HepG2 (cell line): ENCODE measurements around the gene DNPEP. TPM values are rescaled to one million over a fixed set of nuclear protein-coding genes. Genes with fewer than 3 reads are reported as not detected.

Source experiments
- CERS6 ChIP-seq: sonication (generic); formaldehyde crosslinking; IDR thresholded peaks from 2 replicates; pipeline ENCODE4 v1.5.0; 2020; ENCODE audit warnings: missing genetic modification reagents
- DR1 ChIP-seq: sonication (generic); formaldehyde crosslinking; IDR thresholded peaks from 2 replicates; pipeline ENCODE4 v1.8.0; 2021; ENCODE audit warnings: mild to moderate bottlenecking, missing genetic modification reagents, inconsistent platforms
- GABPA ChIP-seq, 2 experiments: IDR thresholded peaks; 2 replicates each; pipeline ENCODE4 v1.6.1; 2011 to 2016; ENCODE audit warnings: low read depth in 2 of 2, low read length in 1 of 2, missing biosample characterization in 1 of 2, missing genetic modification characterization in 1 of 2
- GLI4 ChIP-seq: sonication (generic); formaldehyde crosslinking; IDR thresholded peaks from 2 replicates; pipeline ENCODE4 v1.5.1; 2020; ENCODE audit warnings: missing genetic modification reagents, mild to moderate bottlenecking, moderate library complexity, borderline replicate concordance
- JUNB ChIP-seq: sonication (generic); formaldehyde crosslinking; IDR thresholded peaks from 2 replicates; pipeline ENCODE4 v1.8.0; 2022; ENCODE audit warnings: missing genetic modification reagents, mild to moderate bottlenecking, borderline replicate concordance
- MNT ChIP-seq: fragments of 450-650 bp; IDR thresholded peaks from 2 replicates; pipeline ENCODE4 v1.6.1; 2016
- NR0B2 ChIP-seq: sonication (generic); formaldehyde crosslinking; IDR thresholded peaks from 2 replicates; pipeline ENCODE4 v1.4.0; 2020; ENCODE audit warnings: mild to moderate bottlenecking, missing genetic modification reagents
- REPIN1 ChIP-seq: sonication (generic); formaldehyde crosslinking; IDR thresholded peaks from 2 replicates; pipeline ENCODE4 v1.8.0; 2022; ENCODE audit warnings: missing genetic modification reagents, low read depth, mild to moderate bottlenecking, borderline replicate concordance
- SOX6 ChIP-seq, 2 experiments: fragments of 450-650 bp in 1 of 2; sonication (generic) in 1 of 2; formaldehyde crosslinking in 1 of 2; IDR thresholded peaks; 2 replicates each; pipeline versions ENCODE4 v1.4.0 to v1.6.1; 2017 to 2020; ENCODE audit warnings: antibody characterized with exemption in 1 of 2, mild to moderate bottlenecking in 1 of 2, missing genetic modification reagents in 1 of 2
- ZNF17 ChIP-seq: sonication (generic); formaldehyde crosslinking; IDR thresholded peaks from 2 replicates; pipeline ENCODE4 v1.5.0; 2020; ENCODE audit warnings: mild to moderate bottlenecking, missing genetic modification reagents
- ZNF318 ChIP-seq: sonication (generic); formaldehyde crosslinking; IDR thresholded peaks from 2 replicates; pipeline ENCODE4 v1.4.0; 2020; ENCODE audit warnings: mild to moderate bottlenecking, missing genetic modification reagents
- ZNF543 ChIP-seq: sonication (generic); formaldehyde crosslinking; IDR thresholded peaks from 2 replicates; pipeline ENCODE4 v1.4.0; 2020; ENCODE audit warnings: mild to moderate bottlenecking, missing genetic modification reagents
- ZNF549 ChIP-seq: sonication (generic); formaldehyde crosslinking; IDR thresholded peaks from 2 replicates; pipeline ENCODE4 v1.5.0; 2020; ENCODE audit warnings: missing genetic modification reagents
- ZNF781 ChIP-seq: sonication (generic); formaldehyde crosslinking; IDR thresholded peaks from 2 replicates; pipeline ENCODE4 v1.5.1; 2020; ENCODE audit warnings: borderline replicate concordance, mild to moderate bottlenecking, missing genetic modification reagents; ENCODE audit errors: not compliant biosample characterization
- polyA plus RNA-seq, 8 experiments: library from polyadenylated mRNA; depleted of rRNA in 3 of 8; stranded (reverse) in 7 of 8; unstranded in 1 of 8; fragments of >200 nt; fragmentation: Illumina TruSeq in 4 of 8; extraction: Trizol in 4 of 8; gene quantifications; 2 replicates each; pipeline versions ENCODE4 v1.2.1 to v1.2.3, GENCODE V29; 2011 to 2016; ENCODE audit warnings: low read depth in 4 of 8, missing spikeins in 1 of 8, mixed read lengths in 1 of 8; ENCODE audit not compliant: insufficient read depth in 1 of 8
- total RNA-seq, 5 experiments: library from RNA; depleted of rRNA; stranded (reverse); fragments of >200 nt; fragmentation: Illumina TruSeq; extraction: Trizol; gene quantifications; 2 replicates each; pipeline ENCODE4 v1.2.3, GENCODE V29; 2016; ENCODE audit warnings: low read depth in 1 of 5

DNPEP gene
- total and polyA plus RNA-seq, 2 of the 13 experiments (the other 11 are each of a cell fraction or from before 2014, with no cell fraction given), result 104 to 109 TPM

- TF ChIP-seq MNT (peak; percentile 26; the same call in 1 of the 2 replicates), REPIN1 (CRISPR knock-in tag) (peak; percentile 85), ZNF543 (CRISPR knock-in tag) (peak; percentile 45), ZNF318 (CRISPR knock-in tag) (no peak), GABPA (IDR thresholded peaks at IDR 0.05; ENCODE audit: low read depth, low read length) (no peak; the same call in 1 of the 2 replicates), GABPA (CRISPR knock-in tag; IDR thresholded peaks at IDR 0.05; ENCODE audit: low read depth) (0 out of 2 replicates have a peak, but pooled peaks have one; percentile 42), GLI4 (CRISPR knock-in tag) (peak; percentile 93; the same call in 1 of the 2 replicates), ZNF549 (CRISPR knock-in tag) (no peak), JUNB (CRISPR knock-in tag) (no peak), NR0B2 (CRISPR knock-in tag) (peak; percentile 55), CERS6 (CRISPR knock-in tag) (no peak), SOX6 (IDR thresholded peaks at IDR 0.05) (no peak), SOX6 (CRISPR knock-in tag; IDR thresholded peaks at IDR 0.05) (peak; percentile 57), DR1 (CRISPR knock-in tag) (no peak), ZNF17 (CRISPR knock-in tag) (no peak), ZNF781 (no peak)
These were observed at the start of gene DNPEP (continued) for GRCh38 chr2:219387306-219388120.
